ENCODE data around the gene PER1.

Gene PER1

GRCh38 chr17:8091033-8091687 is 61.0 kb downstream of the PER1 start:
- DNase-seq, result no peak
